GM23248 (cell line): ENCODE measurements around the gene CLIC5.

Experiments
- EZH2 ChIP-seq: fragments of 200-600 bp; sonication (generic); IDR thresholded peaks from 2 replicates; pipeline ENCODE4 v1.6.1; 2018; ENCODE audit warnings: antibody characterized with exemption, mild to moderate bottlenecking; ENCODE audit not compliant: insufficient read depth, poor library complexity, severe bottlenecking
- EZH2phosphoT487 ChIP-seq: fragments of 200-600 bp; sonication (generic); IDR thresholded peaks from 2 replicates; pipeline ENCODE4 v1.6.1; 2018; ENCODE audit warnings: antibody characterized with exemption, moderate library complexity, mild to moderate bottlenecking, low read depth; ENCODE audit not compliant: insufficient read depth

GRCh38 chr6:46016063-46016608, 476 bp upstream of the CLIC5 start:
- TF ChIP-seq EZH2 (no peak), EZH2phosphoT487 (no peak)
